Measurements from ENCODE around the gene RPS25.
"Not testable (repeated sequence)": the region's sequence is repeated elsewhere in the genome, so short reads cannot be mapped to it uniquely, and the experiment has no call there.

RPS25 gene

GRCh38 chr11:119041821-119042514 lies 23.8 kb upstream of the RPS25 start:
- in situ Hi-C loops (cut with HindIII; ENCODE audit: low sequenced_read_pairs): no loop called here
- DNase-seq (ENCODE audit: low read depth, low spot score): no peak
- no peak overlapping the region for H3K4me3 ChIP-seq (ENCODE audit: low read depth, low read length)
- no peak for TF ChIP-seq CTCF (IDR thresholded peaks at IDR 0.05; ENCODE audit: low read depth, low read length)

- DNase-seq (ENCODE audit: low read depth, low spot score); in situ Hi-C loops (cut with HindIII; ENCODE audit: low sequenced_read_pairs); H3K4me3 ChIP-seq (ENCODE audit: low read depth, low read length): not testable (repeated sequence)
Measured at GRCh38 chr11:119039471-119039870, 21.3 kb upstream of the RPS25 start.

GRCh38 chr11:119038884-119039283 lies 20.7 kb upstream of the RPS25 start:
- TF ChIP-seq CTCF (IDR thresholded peaks at IDR 0.05; ENCODE audit: low read depth, low read length): no peak
- no peak for DNase-seq (ENCODE audit: low read depth, low spot score)
- in situ Hi-C loops (cut with HindIII; ENCODE audit: low sequenced_read_pairs): no loop called here
- H3K4me3 ChIP-seq (ENCODE audit: low read depth, low read length): no peak overlapping the region

- in situ Hi-C loops (cut with HindIII; ENCODE audit: low sequenced_read_pairs): no loop called here
- H3K4me3 ChIP-seq (ENCODE audit: low read depth, low read length): no peak overlapping the region
- TF ChIP-seq CTCF (IDR thresholded peaks at IDR 0.05; ENCODE audit: low read depth, low read length): no peak
Measured at GRCh38 chr11:119034813-119035212, 16.7 kb upstream of the RPS25 start.

GRCh38 chr11:119033421-119033820 lies 15.3 kb upstream of the RPS25 start:
- in situ Hi-C loops (cut with HindIII; ENCODE audit: low sequenced_read_pairs); DNase-seq (ENCODE audit: low read depth, low spot score); H3K4me3 ChIP-seq (ENCODE audit: low read depth, low read length): not testable (repeated sequence)

More at GRCh38 chr11:119034813-119035212, 16.7 kb upstream of the RPS25 start:
- DNase-seq (ENCODE audit: low read depth, low spot score): no peak

GRCh38 chr11:119031912-119032280 lies 13.8 kb upstream of the RPS25 start:
- DNase-seq (ENCODE audit: low read depth, low spot score): no peak
- no peak overlapping the region for H3K4me3 ChIP-seq (ENCODE audit: low read depth, low read length)
- in situ Hi-C loops (cut with HindIII; ENCODE audit: low sequenced_read_pairs): no loop called here
- no peak for TF ChIP-seq CTCF (IDR thresholded peaks at IDR 0.05; ENCODE audit: low read depth, low read length)

- H3K4me3 ChIP-seq (ENCODE audit: low read depth, low read length): peak within 1 kb of the TSS; percentile 61
- in situ Hi-C loops (cut with HindIII; ENCODE audit: low sequenced_read_pairs): no loop called here
- no peak for TF ChIP-seq CTCF (IDR thresholded peaks at IDR 0.05; ENCODE audit: low read depth, low read length)
- peak; percentile 98 for DNase-seq (ENCODE audit: low read depth, low spot score)
Measured at GRCh38 chr11:119030329-119031047, 12.3 kb upstream of the RPS25 start, which contains the start of gene SLC37A4. Gene SLC37A4, minus strand, starts transcription at chr11:119030877.

Data from astrocyte of the spinal cord (primary cell).